Inflammatory macrophage treated with lipopolysaccharide for 1 hour (primary cell): Measurements from ENCODE around the gene SPACA5B.
"Not testable (repeated sequence)": the region's sequence is repeated elsewhere in the genome, so short reads cannot be mapped to it uniquely, and the experiment has no call there.

Experiments used
- DNase-seq, 2 donors: peaks; one replicate each; pipeline ENCODE4 v3.0.0-alpha.2; 2020 to 2022

The SPACA5B gene

GRCh38 chrX:48130326-48130725, at the start of gene SPACA5B:
Gene SPACA5B, plus strand, starts transcription at chrX:48130626. Its CDS starts 62 bp downstream, at chrX:48130688.
- not testable (repeated sequence) for DNase-seq

GRCh38 chrX:48083212-48083611, 47.2 kb upstream of the SPACA5B start:
- DNase-seq = peak in 1 of 2 donors; percentile 48

DNA sequence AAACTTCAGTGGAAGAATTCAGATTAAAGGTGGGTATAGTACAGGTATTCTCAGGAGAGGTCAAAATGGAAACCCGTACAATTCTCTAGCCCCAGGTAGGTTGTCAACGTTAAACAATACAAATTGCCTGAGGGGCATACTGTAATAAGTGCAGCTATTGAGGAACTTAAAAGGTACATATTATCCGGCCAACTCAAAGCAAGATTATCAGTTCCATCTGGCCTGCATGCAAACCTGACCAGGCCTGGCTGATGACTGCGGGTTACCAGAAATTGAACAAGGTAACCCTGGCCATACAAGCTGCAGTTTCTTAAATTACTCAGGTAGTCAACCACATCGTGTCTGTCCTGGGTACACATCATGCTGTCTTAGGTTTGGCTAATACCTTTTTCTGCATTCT, 46.7 kb upstream of the SPACA5B start:
- no peak for DNase-seq

- DNase-seq = no peak
Measured at GRCh38 chrX:48086082-48086481, 44.3 kb upstream of the SPACA5B start.

GRCh38 chrX:48090123-48090522, 40.3 kb upstream of the SPACA5B start:
- DNase-seq = no peak

DNA sequence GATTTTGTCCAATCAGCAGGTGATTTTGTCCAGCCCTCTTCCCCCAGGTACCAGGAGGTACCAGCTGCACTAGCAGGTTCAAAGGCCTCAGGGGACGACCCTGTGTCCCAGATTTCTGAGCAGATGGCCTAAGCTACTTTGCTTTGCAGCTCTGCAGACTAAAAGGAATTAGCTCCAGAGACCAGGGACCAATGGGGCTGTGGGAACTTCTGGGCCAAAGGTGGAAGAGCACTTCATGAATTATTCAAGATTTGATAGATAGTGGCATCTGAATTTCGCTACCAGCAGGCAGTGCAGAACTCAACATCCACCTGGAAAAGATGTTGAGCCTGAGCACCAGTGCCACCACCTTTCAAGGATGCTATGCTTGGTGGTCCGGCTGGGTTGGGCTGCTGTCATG, 37.9 kb upstream of the SPACA5B start:
- DNase-seq = not testable (repeated sequence)

GRCh38 chrX:48101443-48101842, 29.0 kb upstream of the SPACA5B start:
- no peak for DNase-seq

GRCh38 chrX:48102874-48103374, 27.5 kb upstream of the SPACA5B start:
- no peak for DNase-seq

DNA sequence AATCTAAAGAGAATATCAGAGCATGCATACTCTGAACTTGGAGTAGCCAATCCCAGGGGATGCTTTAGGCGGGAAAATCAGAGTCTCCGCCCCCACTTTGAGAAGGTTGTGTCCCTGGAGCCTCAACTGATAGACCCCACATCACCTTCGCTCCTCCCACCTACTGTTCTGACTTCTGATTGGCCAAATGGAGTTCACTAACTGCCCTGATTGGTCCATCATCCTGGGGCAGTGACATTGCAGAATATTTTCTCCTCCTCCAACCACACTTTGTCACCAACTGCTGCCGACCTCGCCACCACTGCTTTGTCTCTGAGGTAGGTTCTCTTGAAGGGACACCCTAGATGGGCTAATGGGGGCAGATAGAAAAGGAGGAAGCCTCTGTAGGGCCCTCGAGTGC, 22.7 kb upstream of the SPACA5B start:
- DNase-seq = no peak

- not testable (repeated sequence) for DNase-seq
Measured at GRCh38 chrX:48125286-48125685, 5.1 kb upstream of the SPACA5B start.

- DNase-seq = not testable (repeated sequence)
Measured at GRCh38 chrX:48132308-48132844, 1.9 kb downstream of the SPACA5B start.

DNA sequence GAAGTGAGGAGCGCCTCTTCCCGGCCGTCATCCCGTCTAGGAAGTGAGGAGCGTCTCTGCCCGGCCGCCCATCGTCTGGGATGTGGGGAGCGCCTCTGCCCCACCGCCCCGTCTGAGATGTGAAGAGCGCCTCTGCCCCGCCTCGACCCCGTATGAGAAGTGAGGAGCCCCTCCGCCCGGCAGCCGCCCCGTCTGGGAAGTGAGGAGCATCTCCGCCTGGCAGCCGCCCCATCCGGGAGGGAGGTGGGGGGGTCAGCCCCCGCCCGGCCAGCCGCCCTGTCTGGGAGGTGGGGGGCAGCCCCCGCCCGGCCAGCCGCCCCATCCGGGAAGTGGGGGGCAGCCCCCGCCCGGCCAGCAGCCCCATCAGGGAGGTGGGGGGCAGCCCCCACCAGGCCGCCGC, 8.7 kb downstream of the SPACA5B start:
- DNase-seq = not testable (repeated sequence)

DNA sequence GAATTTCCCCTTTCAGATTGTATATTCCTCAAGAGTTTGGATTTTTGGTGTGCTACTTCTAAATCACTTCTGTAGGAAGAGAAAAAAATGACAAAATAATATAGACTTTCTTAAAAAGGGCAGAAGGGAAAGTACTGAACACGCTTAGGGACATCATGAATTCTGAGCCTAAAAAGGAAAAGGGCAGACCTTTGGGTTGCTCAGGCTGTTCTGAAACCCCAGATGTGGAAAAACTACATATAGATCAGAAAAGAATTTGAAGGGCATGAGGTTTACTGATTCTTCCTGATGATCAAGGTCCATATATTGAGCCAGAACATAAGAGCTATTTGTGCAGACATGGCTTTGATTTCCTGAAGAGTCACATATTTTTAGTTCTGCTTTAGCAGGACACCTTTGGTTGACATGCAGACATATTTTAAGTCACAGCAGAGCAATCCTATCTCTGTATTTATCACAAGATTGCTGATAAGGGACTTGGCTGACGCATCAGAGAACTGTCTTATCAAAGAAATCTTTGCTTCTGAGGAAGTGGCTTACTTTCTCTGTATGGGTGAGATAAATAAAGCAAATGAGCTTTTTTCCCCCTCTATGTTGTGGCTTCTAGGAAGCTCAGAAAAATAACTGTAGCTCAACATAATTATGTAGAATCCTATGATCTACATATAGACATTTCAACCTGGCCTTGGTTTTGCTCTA, 11.5 kb downstream of the SPACA5B start:
- DNase-seq = not testable (repeated sequence)

GRCh38 chrX:48142697-48143096, 12.3 kb downstream of the SPACA5B start:
- not testable (repeated sequence) for DNase-seq

- DNase-seq = no peak
Measured at GRCh38 chrX:48153769-48154168, 23.3 kb downstream of the SPACA5B start.

- no peak for DNase-seq
Measured at GRCh38 chrX:48154796-48155195, 24.4 kb downstream of the SPACA5B start.

GRCh38 chrX:48156014-48156413, 25.6 kb downstream of the SPACA5B start:
- no peak for DNase-seq

DNA sequence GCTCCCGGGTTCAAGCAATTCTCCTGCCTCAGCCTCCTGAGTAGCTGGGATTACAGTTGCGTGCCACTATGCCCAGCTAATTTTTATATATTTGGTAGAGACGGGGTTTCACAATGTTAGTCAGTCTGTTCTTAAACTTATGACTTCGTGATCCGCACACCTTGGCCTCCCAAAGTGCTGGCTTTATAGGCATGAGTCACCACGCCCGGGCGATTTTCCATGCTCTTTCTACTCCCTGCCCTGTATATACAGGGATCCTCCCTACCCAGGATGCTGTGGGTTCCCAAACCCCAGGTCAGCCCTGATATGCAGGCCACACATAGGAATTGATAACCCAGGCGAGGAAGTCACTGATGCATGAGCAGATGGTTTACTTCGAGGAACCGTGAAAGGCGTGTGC, 34.8 kb downstream of the SPACA5B start:
- no peak for DNase-seq

- DNase-seq = not testable (repeated sequence)
Measured at GRCh38 chrX:48166322-48166721, 35.9 kb downstream of the SPACA5B start.

- no peak for DNase-seq
Measured at GRCh38 chrX:48179691-48180090, 49.3 kb downstream of the SPACA5B start.

DNA sequence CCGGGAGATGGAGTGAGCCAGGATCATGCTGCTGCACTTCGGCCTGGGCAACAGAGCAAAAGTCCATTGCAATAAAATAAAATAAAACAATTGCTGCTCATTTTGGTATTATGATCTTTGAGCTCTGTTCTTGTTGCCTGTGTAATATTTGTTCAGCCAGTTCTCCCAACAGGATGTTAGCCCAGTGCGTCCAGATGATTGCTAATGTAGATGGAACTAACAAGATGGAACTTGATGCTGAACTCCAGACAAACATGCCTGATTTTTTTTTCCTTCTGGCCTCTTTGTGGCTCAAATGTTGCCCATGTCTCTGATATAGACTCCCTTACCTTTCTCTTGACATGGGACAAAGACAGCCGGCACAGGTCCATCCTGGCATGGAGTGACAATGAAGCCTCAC, 50.4 kb downstream of the SPACA5B start:
- no peak for DNase-seq

GRCh38 chrX:48181882-48182281, 51.5 kb downstream of the SPACA5B start:
- DNase-seq = not testable (repeated sequence)
